Transverse colon (tissue), 4 donors: Measurements from ENCODE around the gene CMBL.

Source experiments
- CTCF ChIP-seq, 5 experiments: fragments of 200-600 bp in 3 of 5; fragments of 450-650 bp in 2 of 5; sonication (generic) in 3 of 5; IDR thresholded peaks; 1 replicate in 2 of 5; 2 replicates in 3 of 5; pipeline ENCODE4 v1.5.1; 2016 to 2017; ENCODE audit warnings: antibody characterized with exemption in 5 of 5, inconsistent platforms in 3 of 5, mild to moderate bottlenecking in 2 of 5, moderate library complexity in 1 of 5
- POLR2A ChIP-seq: fragments of 450-650 bp; IDR thresholded peaks from one replicate; pipeline ENCODE4 v1.6.1; 2016; ENCODE audit warnings: antibody characterized with exemption, mild to moderate bottlenecking, moderate library complexity
- POLR2AphosphoS5 ChIP-seq, 3 donors: sonication (generic); formaldehyde crosslinking; IDR thresholded peaks; one replicate each; pipeline ENCODE4 v1.6.1; 2016; ENCODE audit warnings: antibody characterized with exemption in 3 of 3

- no peak for TF ChIP-seq CTCF (IDR thresholded peaks at IDR 0.05)
- TF ChIP-seq POLR2A = no peak
- TF ChIP-seq POLR2AphosphoS5 (IDR thresholded peaks at IDR 0.05) = no peak
These were observed 40.9 kb downstream of the CMBL start for GRCh38 chr5:10266839-10267238.
